GM12878 (cell line): ENCODE measurements around the gene TRDMT1. TPM values are rescaled to one million over a fixed set of nuclear protein-coding genes. Genes with fewer than 3 reads are reported as not detected.

Source experiments
- ATAC-seq: fragments of 200-7000 bp; cut with Tn5 transposase; 3 replicates; pipeline ENCODE4 v1.9.1; 2020; ENCODE audit warnings: mild to moderate bottlenecking, moderate library complexity
- BruUV-seq: library from RNA; stranded (reverse); fragments of 400-500 nt; replicated peaks from 2 replicates; lab custom pipeline; 2021; lab: Mats Ljungman, UMichigan
- CTCF ChIA-PET: fragments of 300-600 bp; sonication (Branson Sonifier 250); formaldehyde crosslinking; extraction: SDS; loops from one replicate; lab custom pipeline; 2021; ENCODE audit warnings: inconsistent platforms; lab: Yijun Ruan, JAX
- POLR2A ChIA-PET: fragments of 350-600 bp; formaldehyde crosslinking; extraction: SDS; loops from one replicate; lab custom pipeline; 2021; ENCODE audit warnings: inconsistent platforms; lab: Charles Lee
- RAD21 ChIA-PET: fragments of 300-600 bp; sonication (Branson Sonifier 250); formaldehyde crosslinking; loops from one replicate; lab custom pipeline; 2023; ENCODE audit warnings: antibody characterized with exemption; ENCODE audit not compliant: unreplicated experiment; lab: Charles Lee
- SMC1A ChIA-PET: fragments of 300-600 bp; sonication (Branson Sonifier 250); formaldehyde crosslinking; loops from one replicate; lab custom pipeline; 2023; ENCODE audit not compliant: unreplicated experiment, uncharacterized antibody; lab: Charles Lee
- DNase-seq: peaks from one replicate; pipeline ENCODE4 v3.0.0-alpha.2; 2011; ENCODE audit warnings: low read depth, low spot score
- FAIRE-seq: peaks from 3 replicates; lab custom pipeline; 2011; peaks lifted over from hg19 to GRCh38; lab: Jason Lieb, UNC
- H2AFZ ChIP-seq: 2 replicates; pipeline ENCODE4 v1.6.0; 2011; ENCODE audit warnings: low read depth, low read length, control low read depth; ENCODE audit not compliant: control insufficient read depth
- H3K27ac ChIP-seq: 2 replicates; pipeline ENCODE4 v1.5.1; 2011; ENCODE audit warnings: control low read depth; ENCODE audit not compliant: control insufficient read depth, insufficient read depth
- H3K27me3 ChIP-seq, 2 experiments: replicated peaks in 1 of 2; 2 replicates each; pipeline versions ENCODE4 v1.6.0 to v1.6.1; 2011; ENCODE audit warnings: low read length in 1 of 2; ENCODE audit not compliant: control insufficient read depth in 2 of 2, insufficient read depth in 2 of 2
- H3K36me3 ChIP-seq, 2 experiments: 2 replicates each; pipeline ENCODE4 v1.5.1; 2011; ENCODE audit warnings: low read length in 1 of 2; ENCODE audit not compliant: control insufficient read depth in 2 of 2, insufficient read depth in 2 of 2
- H3K4me1 ChIP-seq: 2 replicates; pipeline ENCODE4 v1.6.1; 2011; ENCODE audit warnings: mild to moderate bottlenecking, low read length, moderate library complexity, mixed read lengths; ENCODE audit not compliant: control insufficient read depth, insufficient read depth
- H3K4me2 ChIP-seq: 2 replicates; pipeline ENCODE4 v1.6.0; 2011; ENCODE audit warnings: control low read depth; ENCODE audit not compliant: control insufficient read depth, insufficient read depth
- H3K4me3 ChIP-seq: fragments of 200-600 bp; sonication (generic); 2 replicates; pipeline ENCODE4 v1.5.1; 2016
- H3K79me2 ChIP-seq: 2 replicates; pipeline ENCODE4 v1.6.0; 2011; ENCODE audit warnings: low read length; ENCODE audit not compliant: control insufficient read depth, insufficient read depth
- H3K9ac ChIP-seq: 2 replicates; pipeline ENCODE4 v1.8.0; 2011; ENCODE audit warnings: low read length, control low read depth, mixed read lengths; ENCODE audit not compliant: control insufficient read depth, insufficient read depth
- H3K9me3 ChIP-seq: replicated peaks from 3 replicates; pipeline ENCODE4 v1.5.1; 2011; ENCODE audit warnings: mild to moderate bottlenecking, low read length; ENCODE audit not compliant: control insufficient read depth, insufficient read depth
- H4K20me1 ChIP-seq: 2 replicates; pipeline ENCODE4 v1.6.0; 2011; ENCODE audit not compliant: control insufficient read depth, insufficient read depth
- ATF3 ChIP-seq: IDR thresholded peaks from 2 replicates; pipeline ENCODE4 v1.6.1; 2011; ENCODE audit warnings: low read depth, mild to moderate bottlenecking, low read length, moderate library complexity, borderline replicate concordance; ENCODE audit errors: extremely low read depth
- CUX1 ChIP-seq: IDR thresholded peaks from 2 replicates; pipeline ENCODE4 v1.6.1; 2012; ENCODE audit warnings: improper control_type of control experiment, low read depth, low read length; ENCODE audit not compliant: insufficient replicate concordance
- FOS ChIP-seq: IDR thresholded peaks from 3 replicates; pipeline ENCODE4 v1.6.1; 2011; ENCODE audit warnings: borderline replicate concordance; ENCODE audit not compliant: insufficient read length; ENCODE audit errors: extremely low read depth
- MEF2A ChIP-seq: IDR thresholded peaks from 2 replicates; pipeline ENCODE4 v1.6.1; 2011; ENCODE audit warnings: low read depth, mild to moderate bottlenecking, low read length, moderate library complexity; ENCODE audit not compliant: insufficient read depth
- MXI1 ChIP-seq: fragments of 150-350 bp; IDR thresholded peaks from 2 replicates; pipeline ENCODE4 v1.6.1; 2011; ENCODE audit warnings: low read depth, mild to moderate bottlenecking, inconsistent platforms, low read length, improper control_type of control experiment
- RELB ChIP-seq: fragments of 450-650 bp; IDR thresholded peaks from 2 replicates; pipeline ENCODE4 v1.6.1; 2017; ENCODE audit warnings: low read depth, mild to moderate bottlenecking, moderate library complexity
- SMARCA5 ChIP-seq: fragments of 450-650 bp; IDR thresholded peaks from 2 replicates; pipeline ENCODE4 v1.6.1; 2017; ENCODE audit warnings: mild to moderate bottlenecking
- TCF7 ChIP-seq: IDR thresholded peaks from 2 replicates; pipeline ENCODE4 v1.6.1; 2014; ENCODE audit warnings: antibody characterized with exemption, borderline replicate concordance
- USF1 ChIP-seq: IDR thresholded peaks from 2 replicates; pipeline ENCODE4 v1.6.1; 2011; ENCODE audit warnings: borderline replicate concordance, low read depth, mild to moderate bottlenecking, moderate library complexity, mixed read lengths, low read length; ENCODE audit not compliant: insufficient read depth; ENCODE audit errors: extremely low read length
- ZBTB33 ChIP-seq: fragments of 450-650 bp; IDR thresholded peaks from 2 replicates; pipeline ENCODE4 v1.6.1; 2017; ENCODE audit warnings: mild to moderate bottlenecking
- ZNF274 ChIP-seq: IDR thresholded peaks from one replicate; pipeline ENCODE4 v1.8.0; 2011; ENCODE audit not compliant: insufficient read length, insufficient read depth
- WGBS: methylation state at CpG from one replicate; pipeline ENCODE4 v1.1.6; 2016; ENCODE audit warnings: low lambda C conversion rate; ENCODE audit not compliant: insufficient replicate concordance, insufficient coverage; ENCODE audit errors: missing lambda C conversion rate; 5-methylcytosine and 5-hydroxymethylcytosine counted together
- in situ Hi-C: fragments of 300-500 bp; cut with MboI; formaldehyde crosslinking; loops from 9 replicates; pipeline ENCODE4 v1.14.3; 2018; ENCODE audit warnings: mixed read lengths
- intact Hi-C: fragments of 100-400 bp; cut with micrococcal nuclease; formaldehyde crosslinking; loops from one replicate; pipeline ENCODE4 v1.14.2; 2022; ENCODE audit not compliant: unreplicated experiment
- polyA plus RNA-seq, 11 experiments: library from polyadenylated mRNA; depleted of rRNA in 4 of 11; unstranded in 6 of 11; stranded (reverse) in 5 of 11; fragments of >200 nt; fragmentation: Nextera tagmentation in 4 of 11; fragmentation: Illumina TruSeq in 1 of 11; extraction: Ambion mirVana in 4 of 11; extraction: Trizol in 1 of 11; gene quantifications; 1 replicate in 1 of 11; 2 replicates in 10 of 11; pipeline versions ENCODE4 v1.2.1 to v1.2.3, GENCODE V29; 2011 to 2016; ENCODE audit warnings: inconsistent platforms in 2 of 11, missing spikeins in 2 of 11, low read depth in 1 of 11
- total RNA-seq, 4 experiments: library from RNA; depleted of rRNA in 3 of 4; stranded (reverse); fragments of >200 nt in 3 of 4; fragmentation: Illumina TruSeq in 1 of 4; extraction: Trizol in 1 of 4; gene quantifications; 2 replicates each; pipeline versions ENCODE4 v1.2.1 to v1.2.3, GENCODE V29; 2013 to 2021

Gene TRDMT1
- total and polyA plus RNA-seq, 10 of the 15 experiments (the other 5 are each of a cell fraction or from before 2014, with no cell fraction given), result 2.3 to 9.7 (median 4.6) TPM

GRCh38 chr10:17202999-17203398 lies 1.5 kb upstream of the TRDMT1 start:
- ATAC-seq (no peak), FAIRE-seq (no peak), DNase-seq (no peak)
- POLR2A ChIA-PET, result interaction anchor here (3.7 kb wide), 1 partner anchor 27 kb away, joined by 23 read pairs; the partner anchor contains the start of gene VIM
- BruUV-seq, result no TSS peak
- Histone ChIP-seq H3K4me1 (peaks cover 5% of the 10 kb centered on the region), H3K27me3 (no peaks in the 10 kb centered on the region), H3K9ac (no peak overlapping the region), H3K4me2 (no peak overlapping the region), H3K79me2 (no peaks in the 10 kb centered on the region), H3K27ac (no peak overlapping the region), H2AFZ (no peak overlapping the region), H3K36me3 (no peaks in the 10 kb centered on the region), H3K4me3 (no peak overlapping the region), H3K9me3 (no peaks in the 10 kb centered on the region), H4K20me1 (no peaks in the 10 kb centered on the region)
- WGBS, result 72% methylated on average over 4 of the region's 4 CpGs
- no peak for TF ChIP-seq MXI1
- TF ChIP-seq SMARCA5, result no peak
- TF ChIP-seq CUX1, result no peak
- no peak for TF ChIP-seq MEF2A
- no peak for TF ChIP-seq ZNF274
- no peak for TF ChIP-seq FOS
- TF ChIP-seq USF1, result no peak
- TF ChIP-seq ATF3, result no peak
- no peak for TF ChIP-seq TCF7
- no peak for TF ChIP-seq ZBTB33
- TF ChIP-seq RELB, result no peak
- RAD21 ChIA-PET, result interaction anchor here (2.7 kb wide), 1 partner anchor 27 kb away, joined by 10 read pairs; no protein-coding TSS in a partner anchor
- intact Hi-C loops, result no loop called here
- CTCF ChIA-PET, result no interaction called here
- in situ Hi-C loops, result loop anchor here (25.0 kb wide), 1 partner anchor 1459 kb away; the partner anchor contains the start of genes ARL5B and NSUN6
- SMC1A ChIA-PET, result interaction anchor here (1.2 kb wide), 1 partner anchor 16 kb away, joined by 4 read pairs; no protein-coding TSS in a partner anchor
